NCI-H2171 (cell line): ENCODE measurements around the gene CEP164.
"Not testable (repeated sequence)": the region's sequence is repeated elsewhere in the genome, so short reads cannot be mapped to it uniquely, and the experiment has no call there.

ENCODE experiments used
- DNase-seq: peaks from one replicate; lab custom pipeline; 2025; lab: John Stamatoyannopoulos, UW

Gene CEP164

GRCh38 chr11:117396970-117397369 lies 69.3 kb downstream of the CEP164 start:
- DNase-seq = no peak

GRCh38 chr11:117398618-117399017 lies 71.0 kb downstream of the CEP164 start:
- not testable (repeated sequence) for DNase-seq

GRCh38 chr11:117399100-117399840 lies 71.6 kb downstream of the CEP164 start:
- DNase-seq = not testable (repeated sequence)

- DNase-seq = not testable (repeated sequence)
Observed at GRCh38 chr11:117405898-117406297, 78.2 kb downstream of the CEP164 start.

- DNase-seq = no peak
Observed at GRCh38 chr11:117407016-117407415, 79.4 kb downstream of the CEP164 start.

- DNase-seq = no peak
Observed at GRCh38 chr11:117408356-117408755, 80.7 kb downstream of the CEP164 start.

- DNase-seq = no peak
Observed at GRCh38 chr11:117409511-117409910, 81.9 kb downstream of the CEP164 start.

- DNase-seq = no peak
Observed at GRCh38 chr11:117410238-117410637, 82.6 kb downstream of the CEP164 start.

- DNase-seq = peak; percentile 30
Observed at GRCh38 chr11:117410861-117411710, 83.4 kb downstream of the CEP164 start.

- DNase-seq = no peak
Observed at GRCh38 chr11:117411736-117412135, 84.1 kb downstream of the CEP164 start.

GRCh38 chr11:117412176-117412575 lies 84.5 kb downstream of the CEP164 start:
- no peak for DNase-seq

GRCh38 chr11:117412653-117413275 lies 85.1 kb downstream of the CEP164 start:
- no peak for DNase-seq

GRCh38 chr11:117413616-117414015 lies 86.0 kb downstream of the CEP164 start:
- no peak for DNase-seq

- DNase-seq = no peak
Observed at GRCh38 chr11:117414724-117415123, 87.1 kb downstream of the CEP164 start.

- no peak for DNase-seq
Observed at GRCh38 chr11:117415358-117415896, 87.8 kb downstream of the CEP164 start.

GRCh38 chr11:117417342-117417741 lies 89.7 kb downstream of the CEP164 start:
- DNase-seq = no peak

GRCh38 chr11:117417856-117418255 lies 90.2 kb downstream of the CEP164 start:
- no peak for DNase-seq

- DNase-seq = no peak
Observed at GRCh38 chr11:117418737-117419481, 91.3 kb downstream of the CEP164 start.

- DNase-seq = no peak
Observed at GRCh38 chr11:117419482-117420142, 92.0 kb downstream of the CEP164 start.

- no peak for DNase-seq
Observed at GRCh38 chr11:117420143-117420485, 92.5 kb downstream of the CEP164 start.

- DNase-seq = no peak
Observed at GRCh38 chr11:117420598-117420997, 92.9 kb downstream of the CEP164 start.
